Smooth muscle cell (in vitro differentiated cells): ENCODE data around the gene GAS2. TPM values are rescaled to one million over a fixed set of nuclear protein-coding genes. Genes with fewer than 3 reads are reported as not detected.

ENCODE experiments used
- DNase-seq: peaks from one replicate; lab custom pipeline; 2025; ENCODE audit not compliant: unreplicated experiment; lab: John Stamatoyannopoulos, UW
- H2AFZ ChIP-seq: fragments of 200-600 bp; sonication (generic); 2 replicates; pipeline ENCODE4 v1.6.0; 2016; ENCODE audit warnings: antibody characterized with exemption, low read depth, mild to moderate bottlenecking
- H3F3A ChIP-seq: fragments of 200-600 bp; sonication (generic); 2 replicates; pipeline ENCODE4 v1.6.0; 2017; ENCODE audit warnings: antibody characterized with exemption, low read depth
- H3K27ac ChIP-seq: fragments of 200-600 bp; sonication (generic); 2 replicates; pipeline ENCODE4 v1.5.1; 2016; ENCODE audit warnings: low read depth, mild to moderate bottlenecking
- H3K27me3 ChIP-seq: fragments of 200-600 bp; sonication (generic); 2 replicates; pipeline ENCODE4 v1.6.1; 2016; ENCODE audit warnings: low read depth, mild to moderate bottlenecking
- H3K36me3 ChIP-seq: fragments of 200-600 bp; sonication (generic); 2 replicates; pipeline ENCODE4 v1.5.1; 2016; ENCODE audit warnings: low read depth
- H3K4me1 ChIP-seq: fragments of 200-600 bp; sonication (generic); 2 replicates; pipeline ENCODE4 v1.5.1; 2016; ENCODE audit warnings: low read depth
- H3K4me2 ChIP-seq: fragments of 200-600 bp; sonication (generic); 2 replicates; pipeline ENCODE4 v1.6.0; 2016; ENCODE audit warnings: mild to moderate bottlenecking
- H3K4me3 ChIP-seq: fragments of 200-600 bp; sonication (generic); 2 replicates; pipeline ENCODE4 v1.5.1; 2016; ENCODE audit warnings: mild to moderate bottlenecking
- H3K79me2 ChIP-seq: fragments of 200-600 bp; sonication (generic); 2 replicates; pipeline ENCODE4 v1.6.0; 2016; ENCODE audit warnings: low read depth, mild to moderate bottlenecking
- H3K9ac ChIP-seq: fragments of 200-600 bp; sonication (generic); 2 replicates; pipeline ENCODE4 v1.6.0; 2016; ENCODE audit warnings: low read depth
- H3K9me3 ChIP-seq: fragments of 200-600 bp; sonication (generic); replicated peaks from 2 replicates; pipeline ENCODE4 v1.5.1; 2016; ENCODE audit warnings: low read depth
- H4K20me1 ChIP-seq: fragments of 200-600 bp; sonication (generic); 2 replicates; pipeline ENCODE4 v1.6.0; 2016; ENCODE audit warnings: low read depth
- CTCF ChIP-seq: fragments of 200-600 bp; sonication (generic); IDR thresholded peaks from 2 replicates; pipeline ENCODE4 v1.5.1; 2017; ENCODE audit warnings: borderline replicate concordance, mild to moderate bottlenecking, antibody characterized with exemption; ENCODE audit not compliant: insufficient read depth, poor library complexity, severe bottlenecking
- WGBS: methylation state at CpG from one replicate; pipeline ENCODE4 v1.1.7; 2016; ENCODE audit warnings: low lambda C conversion rate; 5-methylcytosine and 5-hydroxymethylcytosine counted together
- polyA plus RNA-seq: library from polyadenylated mRNA; unstranded; fragments of >200 nt; fragmentation: Nextera tagmentation; extraction: Ambion mirVana; gene quantifications from 2 replicates; pipeline ENCODE4 v1.2.1, GENCODE V29; 2016
- total RNA-seq: library from RNA; depleted of rRNA; stranded (reverse); fragments of >200 nt; gene quantifications from 2 replicates; pipeline ENCODE4 v1.2.3, GENCODE V29; 2014

Gene GAS2
- total and polyA plus RNA-seq, 2 experiments from 2014 or later, result 0.31 to 1.3 TPM

DNA sequence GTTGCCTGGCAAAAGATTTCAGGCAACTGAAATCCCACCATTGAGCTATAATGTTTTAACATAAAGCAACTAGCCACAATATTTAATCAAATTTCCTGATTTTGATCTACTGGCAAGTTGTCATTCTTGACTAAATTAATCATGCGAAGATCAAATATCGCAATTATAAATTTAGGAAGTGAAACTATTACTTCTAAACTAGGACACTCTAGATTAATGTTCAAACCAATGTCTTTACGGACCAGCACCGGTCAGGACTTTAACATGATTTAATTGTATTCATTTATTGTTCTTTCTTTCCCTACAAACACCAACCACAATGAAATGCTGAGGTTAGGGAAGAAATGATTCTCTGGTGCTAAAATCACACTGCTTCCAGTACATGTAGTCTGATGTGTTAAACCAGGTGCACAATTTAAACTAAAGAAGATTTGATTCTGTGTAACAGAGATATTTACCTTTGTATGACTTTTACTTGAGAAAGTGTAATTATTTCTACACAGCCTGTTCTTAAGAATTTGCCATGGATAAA is 14.9 kb downstream of the GAS2 start:
- Histone ChIP-seq H3K79me2 (no peaks in the 10 kb centered on the region), H3K4me2 (no peak overlapping the region), H3K4me3 (no peak overlapping the region), H3K36me3 (no peaks in the 10 kb centered on the region), H3K27me3 (no peaks in the 10 kb centered on the region), H4K20me1 (no peaks in the 10 kb centered on the region), H3K9me3 (no peaks in the 10 kb centered on the region), H3K4me1 (no peaks in the 10 kb centered on the region), H3K9ac (no peak overlapping the region), H3K27ac (no peak overlapping the region), H3F3A (no peaks in the 10 kb centered on the region), H2AFZ (no peak overlapping the region)
- DNase-seq, result no peak
- WGBS, result 94% methylated on average over 4 of the region's 4 CpGs
- no peak for TF ChIP-seq CTCF

- WGBS, result 92% methylated on average over 2 of the region's 2 CpGs
- no peak overlapping the region for H2AFZ ChIP-seq
Measured at GRCh38 chr11:22684082-22684481, 17.7 kb downstream of the GAS2 start.

DNA sequence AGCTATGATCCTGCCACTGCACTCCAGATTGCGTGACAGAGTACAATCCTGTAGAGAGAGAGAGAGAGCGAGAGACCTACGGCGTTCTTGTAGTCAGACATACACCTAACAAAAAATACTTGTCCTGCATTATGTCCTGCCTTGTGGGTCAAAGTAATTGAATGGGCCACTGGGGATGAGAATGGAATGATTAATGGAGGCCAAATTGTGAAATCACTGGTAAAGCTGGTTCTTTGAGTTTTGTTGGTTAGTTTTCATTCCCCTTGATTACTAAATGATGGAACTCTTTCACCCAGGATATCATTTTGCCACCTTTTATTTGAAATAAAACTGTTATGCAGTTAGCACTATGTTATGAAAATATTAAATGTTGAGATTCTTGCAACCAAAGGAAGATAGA is 18.7 kb downstream of the GAS2 start:
- Histone ChIP-seq H3K9me3 (no peaks in the 10 kb centered on the region), H3F3A (no peaks in the 10 kb centered on the region), H3K27me3 (no peaks in the 10 kb centered on the region), H3K79me2 (no peaks in the 10 kb centered on the region), H3K27ac (no peak overlapping the region), H4K20me1 (no peaks in the 10 kb centered on the region), H3K4me1 (peaks cover 2% of the 10 kb centered on the region), H3K36me3 (no peaks in the 10 kb centered on the region), H3K4me3 (no peak overlapping the region), H3K9ac (no peak overlapping the region), H3K4me2 (no peak overlapping the region), H2AFZ (no peak overlapping the region)
- 95% methylated on average over 4 of the region's 4 CpGs for WGBS
- no peak for DNase-seq
- TF ChIP-seq CTCF, result no peak

More at GRCh38 chr11:22684082-22684481, 17.7 kb downstream of the GAS2 start:
- Histone ChIP-seq H3K4me3 (no peak overlapping the region), H4K20me1 (no peaks in the 10 kb centered on the region), H3K4me2 (no peak overlapping the region), H3K9me3 (no peaks in the 10 kb centered on the region), H3F3A (no peaks in the 10 kb centered on the region), H3K36me3 (no peaks in the 10 kb centered on the region), H3K79me2 (no peaks in the 10 kb centered on the region), H3K4me1 (no peaks in the 10 kb centered on the region), H3K9ac (no peak overlapping the region), H3K27ac (no peak overlapping the region), H3K27me3 (no peaks in the 10 kb centered on the region)
- TF ChIP-seq CTCF, result no peak
- no peak for DNase-seq

DNA sequence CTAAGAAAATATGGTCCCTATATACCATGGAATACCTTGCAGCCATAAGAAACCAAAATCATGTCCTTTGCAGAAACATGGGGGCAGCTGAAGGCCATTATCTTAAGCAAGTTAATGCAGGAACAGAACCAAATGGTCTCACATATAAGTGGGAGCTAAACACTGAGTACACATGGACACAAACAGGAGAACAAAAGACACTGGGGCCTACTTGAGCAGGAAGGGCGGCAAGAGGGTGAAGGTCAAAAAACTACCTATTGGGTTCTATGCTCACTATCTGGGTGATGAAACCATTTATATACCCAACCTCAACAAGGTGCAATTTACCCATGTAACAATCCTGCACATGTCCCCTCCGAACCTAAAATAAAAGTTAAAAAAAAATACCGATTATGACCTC is 22.5 kb downstream of the GAS2 start:
- TF ChIP-seq CTCF, result no peak
- Histone ChIP-seq H3K27me3 (no peaks in the 10 kb centered on the region), H3K9me3 (no peaks in the 10 kb centered on the region), H4K20me1 (no peaks in the 10 kb centered on the region), H3K36me3 (no peaks in the 10 kb centered on the region), H3K9ac (no peak overlapping the region), H3K27ac (no peak overlapping the region), H2AFZ (no peak overlapping the region), H3K79me2 (no peaks in the 10 kb centered on the region), H3K4me2 (no peak overlapping the region), H3K4me3 (no peak overlapping the region), H3K4me1 (peaks cover 9% of the 10 kb centered on the region), H3F3A (no peaks in the 10 kb centered on the region)
- DNase-seq, result no peak
- 93% methylated on average over 3 of the region's 3 CpGs for WGBS
